ENCODE results near the gene OSBPL8.

OSBPL8 gene

DNA sequence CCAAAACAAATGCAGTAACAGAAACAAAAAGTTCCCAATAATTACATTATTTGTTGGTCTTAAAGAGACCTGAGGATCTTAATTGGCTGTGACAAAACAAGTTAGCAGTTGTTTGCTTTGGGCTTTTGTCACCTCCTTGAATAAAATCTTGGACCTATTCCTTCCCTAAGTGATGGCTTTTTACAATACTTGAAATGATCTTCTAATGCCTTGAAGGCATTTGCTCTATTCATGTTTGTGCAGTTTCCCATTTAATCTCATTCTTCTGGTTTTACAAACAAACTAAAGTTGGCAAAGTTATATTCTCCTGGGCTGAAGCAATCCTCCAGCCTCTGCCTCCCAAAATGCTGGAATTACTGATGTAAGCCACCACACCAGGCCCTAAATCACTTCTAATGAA is 98.8 kb downstream of the OSBPL8 start:
- no peak for DNase-seq

DNA sequence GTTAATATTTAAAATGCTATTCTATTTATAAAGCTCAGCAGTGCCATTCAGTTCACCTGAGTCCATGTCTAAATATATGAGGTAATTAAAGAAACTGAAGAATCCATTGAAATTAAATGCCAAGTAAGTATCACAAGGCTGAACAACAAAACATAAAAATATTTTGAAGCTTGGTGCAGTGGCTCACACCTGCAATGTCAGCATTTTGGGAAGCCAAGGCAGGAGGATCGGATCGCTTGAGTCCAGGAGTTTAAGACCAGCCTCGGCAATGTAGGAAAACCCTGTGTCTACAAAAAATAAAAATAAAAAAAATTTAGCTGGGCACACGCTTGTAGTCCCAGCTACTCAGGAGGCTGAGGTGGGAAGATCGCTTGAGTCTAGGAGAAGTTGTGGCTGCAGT is 101.8 kb downstream of the OSBPL8 start:
- DNase-seq, result no peak

DNA sequence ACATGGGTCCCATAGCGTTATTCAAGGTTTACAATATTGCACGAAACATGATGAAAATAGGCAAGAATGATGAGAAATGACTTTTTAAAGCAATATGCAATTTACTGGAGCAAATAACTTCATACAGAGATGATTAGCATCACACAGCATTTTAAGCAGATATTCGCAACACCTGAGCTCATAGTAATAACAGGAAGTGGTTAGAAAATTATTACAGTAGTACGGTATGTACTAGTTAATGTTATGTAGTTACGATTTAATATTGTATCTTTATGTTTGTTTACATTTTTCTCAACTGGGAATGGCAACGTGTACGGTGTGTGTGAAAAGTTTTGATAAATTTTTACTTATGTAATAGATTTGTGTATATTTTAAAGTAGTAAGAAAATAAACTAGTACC is 102.6 kb downstream of the OSBPL8 start:
- DNase-seq, result no peak

DNA sequence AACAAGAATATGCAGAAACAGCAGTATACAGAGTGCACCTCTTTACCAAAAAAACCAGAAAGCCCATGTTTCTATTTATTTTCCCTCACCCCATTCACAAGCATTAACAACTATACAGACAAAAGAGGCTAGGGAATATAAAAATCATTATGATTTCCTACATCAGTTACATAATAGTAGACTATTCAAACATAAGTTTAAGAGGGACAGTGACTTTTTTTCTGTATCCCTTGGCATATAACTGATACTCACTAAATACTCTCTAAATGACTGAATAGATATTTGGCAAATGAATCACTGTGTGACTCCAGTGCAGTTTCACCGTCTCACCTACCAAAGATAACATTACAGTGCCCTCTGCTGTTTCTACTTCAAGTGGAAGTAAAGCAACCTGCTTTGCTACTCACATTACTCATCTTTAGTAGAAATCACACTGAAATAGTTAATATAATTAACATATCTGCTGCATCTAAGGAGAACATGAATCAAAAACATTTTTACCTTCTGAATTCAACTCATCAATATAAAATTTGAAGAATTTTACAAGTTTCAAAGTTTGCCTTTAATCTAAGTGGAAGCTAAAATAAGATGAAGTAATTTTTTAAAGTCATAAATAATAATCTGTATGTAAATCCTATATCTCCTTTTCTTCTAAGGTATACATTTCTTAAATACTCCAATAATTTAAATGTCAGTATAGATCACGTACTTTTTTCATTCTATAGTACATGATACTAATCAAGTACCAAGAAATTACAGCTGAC is 103.8 kb downstream of the OSBPL8 start:
- DNase-seq, result peak; percentile 58 to 67

DNA sequence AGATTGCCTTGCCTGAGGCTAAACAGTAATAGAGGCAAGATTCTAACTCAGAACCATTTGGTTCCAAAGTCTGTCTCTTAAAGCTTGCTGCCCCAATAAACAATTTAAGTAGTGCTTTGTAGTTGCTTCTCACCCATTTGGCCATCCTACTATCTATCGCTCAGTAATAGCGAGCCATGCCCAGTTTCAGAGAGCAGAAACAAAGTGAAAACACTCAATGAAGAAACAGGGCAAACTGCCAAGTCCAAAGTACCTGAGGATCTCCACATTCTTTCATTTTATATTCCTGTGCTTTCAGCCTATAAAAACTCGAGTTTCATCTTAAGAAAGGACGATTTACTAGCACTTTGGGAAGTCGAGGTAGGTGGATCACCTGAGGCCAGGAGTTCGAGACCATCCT is 108.0 kb downstream of the OSBPL8 start:
- no peak for DNase-seq

DNA sequence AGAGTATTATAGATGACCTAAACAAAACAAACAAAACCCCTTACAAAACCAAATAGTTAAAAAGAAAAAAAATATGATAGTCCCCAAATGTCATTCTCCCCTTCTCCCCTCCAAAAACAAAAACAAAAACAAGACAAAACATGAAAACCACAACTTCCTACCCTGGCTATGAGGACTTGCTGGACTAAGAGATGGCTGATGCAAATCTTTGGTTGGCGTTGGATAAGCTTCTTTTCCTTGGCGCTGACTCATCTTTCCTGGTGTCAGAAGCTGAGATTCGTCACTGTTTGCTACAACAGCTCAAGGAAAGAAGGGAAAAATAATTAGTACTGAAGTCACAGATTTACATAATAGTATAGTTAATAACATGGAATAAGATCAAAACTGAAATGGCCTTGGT is 108.9 kb downstream of the OSBPL8 start:
- DNase-seq, result no peak

DNA sequence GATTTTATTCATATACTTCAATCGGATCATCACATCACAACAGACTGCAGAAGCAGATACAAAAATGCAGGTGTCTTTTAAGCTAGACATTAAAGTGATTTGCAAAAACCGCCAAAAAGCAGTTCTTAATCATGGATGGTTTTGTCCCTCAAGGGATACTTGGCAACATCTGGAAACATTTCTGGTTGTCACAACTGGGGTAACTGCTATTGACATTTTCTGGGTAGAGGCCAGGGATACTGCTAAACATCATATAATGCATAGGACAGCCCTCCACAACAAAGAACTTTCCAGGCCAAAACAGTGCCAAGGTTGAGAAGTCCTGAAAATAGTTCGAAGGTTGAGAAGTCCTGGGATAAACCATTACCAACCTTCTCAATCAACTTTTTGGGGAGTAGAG is 109.6 kb downstream of the OSBPL8 start:
- no peak for DNase-seq

DNA sequence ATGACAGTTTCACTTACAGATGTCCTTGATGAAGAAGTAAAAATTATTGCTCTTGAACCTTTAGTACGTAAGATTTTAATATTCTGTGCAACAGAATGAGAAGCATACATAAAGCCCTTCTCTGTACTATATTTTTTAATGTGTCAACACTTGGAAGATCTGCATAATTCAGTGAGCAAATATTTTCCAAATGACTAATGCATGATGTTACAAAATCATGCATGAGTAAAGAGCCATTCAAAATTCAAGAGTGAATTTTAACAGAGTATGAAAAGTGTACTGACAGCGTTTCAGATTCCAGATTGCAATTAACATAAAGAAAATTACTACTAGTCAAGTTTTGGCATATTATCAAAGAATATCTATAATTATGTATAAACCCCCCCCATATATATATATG is 110.0 kb downstream of the OSBPL8 start:
- DNase-seq, result no peak

DNA sequence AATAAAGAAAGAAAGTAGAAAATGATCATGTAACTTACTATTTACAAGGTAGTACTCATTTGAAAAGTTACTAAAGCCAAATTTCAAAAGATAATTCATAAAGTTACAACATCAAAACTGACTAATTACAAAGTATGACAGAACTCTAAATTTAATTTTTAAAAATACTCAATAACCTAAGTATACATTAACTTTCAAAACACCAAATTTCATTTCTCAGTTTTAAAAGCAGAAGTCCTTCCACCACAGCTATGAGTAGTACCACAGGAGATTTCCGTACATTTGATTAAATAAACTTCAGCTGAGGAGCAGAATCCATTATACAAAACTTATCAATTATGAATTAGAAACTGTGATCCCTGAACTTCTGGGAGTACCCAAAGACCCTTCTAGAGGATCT is 110.6 kb downstream of the OSBPL8 start:
- DNase-seq, result no peak

DNA sequence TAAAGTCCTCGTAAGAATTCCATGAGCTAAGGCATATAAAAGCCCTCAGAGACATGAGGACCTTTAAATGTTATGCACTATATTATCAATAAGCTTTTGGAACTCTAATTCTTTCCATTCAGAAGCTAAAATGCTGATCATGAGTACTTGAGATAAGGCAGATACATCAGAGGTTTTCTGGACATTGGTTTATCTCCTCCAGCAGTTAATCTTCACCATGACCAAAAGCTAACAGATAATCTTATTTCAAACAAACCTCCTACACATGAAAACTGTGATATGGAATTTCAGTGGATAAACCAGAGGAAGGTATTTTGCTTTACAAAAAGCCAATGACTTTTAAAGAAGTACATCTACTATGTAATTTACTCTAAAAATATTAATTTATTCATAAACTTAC is 113.5 kb downstream of the OSBPL8 start:
- no peak for DNase-seq

DNA sequence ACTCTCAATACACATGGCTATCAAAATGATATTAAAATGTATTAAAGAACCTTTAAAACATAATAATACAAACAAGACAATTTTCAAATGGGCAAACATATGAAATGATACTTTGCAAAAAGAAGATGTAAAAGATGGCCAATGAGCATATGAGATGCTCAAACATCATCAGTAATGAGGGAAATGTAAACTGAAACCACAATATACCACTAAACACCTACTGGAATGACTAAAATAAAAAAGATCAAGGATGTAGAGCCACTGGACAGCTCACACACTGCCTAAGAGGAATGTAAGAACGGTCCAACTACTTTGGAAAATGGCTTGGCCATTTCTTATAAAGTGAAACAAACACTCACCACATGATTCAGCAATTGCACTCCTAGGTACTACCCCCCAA is 114.1 kb downstream of the OSBPL8 start:
- DNase-seq, result no peak

DNA sequence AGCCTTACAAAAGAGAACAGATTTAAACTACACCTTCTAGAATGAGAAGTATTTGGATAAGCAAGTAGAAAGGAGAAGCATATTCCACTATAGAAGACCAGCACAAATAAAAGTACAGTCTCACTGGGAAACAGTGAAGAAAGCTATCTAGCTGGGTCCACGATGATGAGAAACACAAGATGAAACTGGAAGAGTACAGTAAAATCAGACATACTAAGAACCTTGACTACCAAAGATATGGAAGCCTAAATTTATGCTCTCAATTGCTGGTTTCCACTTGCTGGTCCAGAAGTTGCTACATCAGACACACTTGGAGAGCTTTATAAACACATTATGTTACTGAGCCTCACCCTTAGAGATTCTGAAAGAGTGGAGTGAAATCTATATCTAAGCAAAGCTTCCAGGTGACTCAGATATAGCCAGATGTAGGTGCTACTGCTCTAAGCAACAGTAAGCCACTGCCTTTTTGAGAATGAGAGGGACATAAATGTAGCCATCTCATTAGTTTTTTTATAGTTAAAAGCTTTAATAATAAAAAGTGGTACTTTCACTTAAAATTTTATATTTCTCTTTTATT is 115.1 kb downstream of the OSBPL8 start:
- DNase-seq, result no peak

DNA sequence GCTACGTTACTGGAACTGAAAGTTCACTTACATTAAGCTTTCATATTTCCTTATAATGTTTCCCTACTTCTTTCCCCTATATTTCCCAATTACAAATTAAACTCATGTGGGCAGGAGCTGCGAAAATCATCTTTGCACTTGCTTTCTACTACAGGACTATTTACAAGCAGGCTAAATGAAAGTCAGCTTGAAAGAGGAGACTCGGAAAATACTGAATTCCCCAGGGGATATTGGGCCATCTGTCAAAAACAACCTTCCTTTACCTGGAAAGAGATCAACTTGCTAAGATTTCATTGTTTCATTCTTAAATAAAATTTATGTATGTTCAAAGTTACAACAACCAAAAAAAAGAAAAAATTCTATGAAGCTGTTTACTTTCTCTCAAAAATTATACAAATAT is 118.6 kb downstream of the OSBPL8 start:
- DNase-seq, result no peak

DNA sequence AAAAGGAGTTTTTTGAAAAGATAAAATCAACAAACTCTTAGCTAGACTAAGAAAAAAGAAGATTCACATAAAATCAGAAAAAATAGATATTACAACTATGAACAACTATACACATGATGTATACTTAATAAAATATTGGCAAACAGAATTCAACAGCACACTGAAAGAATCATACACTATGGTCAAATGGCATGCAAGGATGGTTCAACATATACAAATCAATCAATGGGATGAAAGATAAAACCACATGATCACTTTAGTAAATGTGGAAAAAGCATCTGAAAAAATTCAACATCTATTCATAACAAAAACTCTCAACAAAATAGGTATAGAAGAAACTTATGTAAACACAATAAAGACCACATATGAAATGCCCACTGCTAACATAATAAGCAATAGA is 126.8 kb downstream of the OSBPL8 start:
- DNase-seq, result no peak

DNA sequence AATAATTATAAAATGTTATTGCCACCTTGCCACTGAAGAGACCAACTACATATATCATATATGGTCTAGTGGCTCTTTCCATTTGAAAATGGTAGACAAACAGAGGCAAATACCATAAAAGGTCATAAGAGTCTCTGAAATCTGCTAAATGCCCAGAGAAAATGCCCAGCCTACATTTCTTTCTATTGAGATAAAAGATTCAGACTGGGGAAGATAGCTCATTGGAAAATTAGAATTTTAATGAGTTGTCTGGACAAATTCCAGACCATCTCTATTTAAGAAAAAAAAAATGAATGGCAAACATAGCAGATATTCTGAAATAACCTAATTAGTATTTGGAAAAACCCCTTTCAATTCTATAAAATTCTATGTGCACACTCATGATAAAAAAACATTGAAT is 131.5 kb downstream of the OSBPL8 start:
- no peak for DNase-seq

DNA sequence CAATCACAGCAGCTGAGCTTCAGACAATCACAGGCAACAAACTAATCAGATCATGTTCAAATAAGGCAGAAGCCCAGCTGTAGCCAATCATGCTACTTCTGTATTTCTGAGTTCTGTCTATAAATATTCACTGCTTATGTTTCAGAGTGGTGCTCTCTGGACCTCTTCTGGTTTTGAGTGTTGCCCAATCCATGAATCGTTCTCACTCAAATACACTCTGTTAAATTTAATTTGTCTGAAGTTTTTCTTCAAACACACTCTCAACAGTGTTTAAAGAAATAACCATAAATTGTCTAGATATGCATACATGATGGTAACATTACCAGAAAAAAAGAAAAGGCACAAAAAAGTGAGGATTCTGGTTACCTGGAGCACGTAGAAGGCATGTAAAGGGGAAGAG is 133.4 kb downstream of the OSBPL8 start:
- no peak for DNase-seq

DNA sequence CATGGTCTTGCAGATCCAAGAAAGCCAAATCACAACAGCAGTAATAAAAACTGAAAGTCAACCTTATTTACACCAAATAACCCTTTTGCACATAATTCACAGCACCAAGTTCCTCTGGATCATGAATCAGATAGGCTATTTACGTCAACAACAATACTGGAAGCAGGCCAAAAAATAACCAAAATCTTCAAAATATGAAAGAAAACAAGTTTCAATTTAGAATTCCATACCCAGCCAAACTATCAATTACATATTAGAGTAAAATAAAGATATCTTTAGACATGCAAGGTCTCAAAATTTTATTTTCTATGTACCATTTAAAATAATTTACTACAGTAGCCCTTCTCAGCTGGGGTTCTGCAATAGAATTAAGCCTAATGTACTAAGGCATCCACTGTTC is 134.6 kb downstream of the OSBPL8 start:
- DNase-seq, result no peak

DNA sequence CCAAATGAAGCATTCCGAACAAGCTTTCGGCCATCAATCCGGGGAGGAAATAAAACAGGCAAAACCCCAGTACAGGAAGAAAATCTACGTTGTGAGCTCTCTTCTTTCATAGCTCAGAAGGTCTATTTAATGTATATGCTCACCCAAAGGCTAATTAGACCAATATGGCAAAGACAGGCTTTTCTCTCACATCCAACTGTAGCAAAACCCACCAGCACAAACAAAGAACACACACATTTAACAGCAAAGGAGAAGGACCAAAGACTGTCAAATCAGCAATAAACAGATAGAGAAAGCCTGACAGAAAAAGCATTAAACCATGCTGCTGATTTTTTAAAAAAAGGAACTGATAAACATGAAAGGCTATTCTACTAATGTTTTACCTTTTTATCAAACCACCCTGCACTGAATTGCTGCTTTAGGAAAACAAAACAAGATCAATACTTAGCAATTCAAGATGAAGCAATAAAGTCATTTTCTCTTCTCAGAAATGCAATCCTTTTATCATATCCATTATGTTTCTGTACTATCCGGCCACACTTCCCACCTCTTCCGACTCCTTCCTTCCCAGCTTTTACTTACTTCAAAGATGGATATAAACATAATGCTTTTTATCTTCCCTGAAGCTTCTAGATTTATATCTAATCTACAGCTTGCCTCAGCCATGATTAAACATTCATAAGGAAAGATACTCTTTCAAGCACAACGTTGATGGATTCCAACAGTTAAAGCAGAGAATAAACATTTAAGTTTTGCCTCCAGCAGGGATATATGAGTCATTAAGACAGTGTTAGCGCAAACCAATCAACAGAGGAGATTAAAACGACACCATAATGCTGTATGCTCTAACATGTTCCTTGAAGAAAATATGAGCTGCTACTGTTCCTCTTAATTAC is 136.8 kb downstream of the OSBPL8 start:
- DNase-seq, result no peak

DNA sequence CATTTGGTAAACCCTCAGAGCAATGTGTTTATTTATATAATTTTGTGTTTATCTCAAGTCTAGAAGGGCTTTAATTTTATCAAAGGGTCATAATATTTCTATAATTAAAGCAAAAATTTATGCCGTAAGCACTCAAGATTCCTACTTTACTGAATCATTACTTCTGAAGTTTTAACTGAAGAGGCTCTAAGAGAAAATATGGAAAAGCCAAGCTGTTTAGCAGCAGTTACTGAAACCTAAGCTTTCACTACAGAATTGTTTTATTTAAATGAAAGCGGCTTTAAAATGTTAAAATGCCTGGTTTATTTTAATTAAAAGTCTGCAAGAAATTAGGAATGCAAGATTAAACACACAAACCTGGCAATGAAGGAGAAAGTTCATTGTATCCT is 137.4 kb downstream of the OSBPL8 start:
- no peak for DNase-seq

DNA sequence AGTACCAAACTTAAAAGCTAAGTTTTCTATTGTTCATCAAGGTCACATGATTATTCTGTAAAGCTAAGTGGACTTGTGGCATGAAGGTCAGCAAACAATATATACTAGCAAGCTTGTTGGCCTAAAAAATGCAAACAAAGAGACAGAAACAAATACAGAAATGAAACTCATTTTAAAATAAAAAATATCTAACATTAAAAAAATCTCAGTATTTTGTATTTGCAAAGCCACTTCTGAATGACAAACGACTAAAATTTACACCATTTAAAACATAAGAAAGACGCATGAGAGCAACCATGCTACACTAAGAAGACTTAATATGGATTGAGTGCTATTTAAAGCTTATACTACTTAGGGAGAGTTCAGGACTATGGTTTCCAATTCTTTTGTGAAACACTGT is 138.5 kb downstream of the OSBPL8 start:
- DNase-seq, result no peak

DNA sequence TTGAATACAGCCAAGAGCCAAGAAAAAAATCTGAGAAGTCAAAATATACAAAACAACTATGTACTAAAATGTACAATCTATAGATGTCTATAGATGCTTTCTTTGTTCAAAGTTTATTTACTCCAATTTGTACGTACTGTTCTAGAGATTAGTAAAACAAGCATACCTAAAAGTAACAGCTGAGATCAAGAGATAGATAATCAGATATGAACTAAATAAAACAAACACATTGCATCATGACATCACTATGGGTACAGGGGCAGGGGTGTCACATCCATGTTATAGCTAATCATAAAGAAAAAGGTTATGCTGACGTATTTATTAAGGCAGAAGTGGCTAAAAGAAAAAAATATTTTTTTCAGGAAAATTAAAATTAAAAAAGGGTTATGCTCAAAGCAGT is 139.3 kb downstream of the OSBPL8 start:
- DNase-seq, result no peak

DNA sequence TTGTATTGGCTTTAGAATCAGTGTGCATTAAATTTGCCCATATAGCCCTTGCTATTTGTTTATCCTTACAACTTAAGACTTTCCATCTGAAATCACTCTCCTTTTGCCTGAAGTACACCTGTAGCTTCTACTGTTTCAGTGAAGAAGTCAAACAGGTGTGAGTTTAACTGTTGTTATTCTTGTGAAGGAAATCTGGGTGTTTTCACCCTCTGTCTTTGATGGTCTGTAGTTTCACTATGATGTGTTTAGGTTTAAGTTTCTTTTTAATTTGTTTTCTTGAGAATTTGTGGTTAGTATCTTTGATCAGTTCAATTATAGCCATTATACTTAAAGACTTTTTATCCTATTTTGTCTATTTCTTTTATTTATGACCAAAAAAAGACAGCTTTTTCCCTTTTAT is 142.5 kb downstream of the OSBPL8 start:
- DNase-seq, result no peak

DNA sequence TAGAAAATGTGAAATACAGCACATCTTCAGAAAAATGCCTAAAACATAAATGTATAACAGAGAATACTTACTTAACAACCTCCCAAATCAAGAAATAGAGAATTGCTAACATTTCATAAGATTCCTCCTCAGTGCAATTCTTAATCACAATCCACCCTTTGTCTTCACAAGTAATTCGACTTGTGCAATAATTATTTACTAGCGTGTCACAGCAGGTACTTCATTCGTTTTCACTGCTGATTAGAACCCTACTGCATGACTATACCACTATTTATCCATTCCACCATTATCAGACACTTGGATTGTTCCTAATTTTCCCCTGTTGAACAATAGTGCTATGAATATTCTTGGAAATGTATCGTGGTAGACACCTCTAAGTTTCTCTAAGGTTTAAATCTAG is 146.4 kb downstream of the OSBPL8 start:
- DNase-seq, result no peak

DNA sequence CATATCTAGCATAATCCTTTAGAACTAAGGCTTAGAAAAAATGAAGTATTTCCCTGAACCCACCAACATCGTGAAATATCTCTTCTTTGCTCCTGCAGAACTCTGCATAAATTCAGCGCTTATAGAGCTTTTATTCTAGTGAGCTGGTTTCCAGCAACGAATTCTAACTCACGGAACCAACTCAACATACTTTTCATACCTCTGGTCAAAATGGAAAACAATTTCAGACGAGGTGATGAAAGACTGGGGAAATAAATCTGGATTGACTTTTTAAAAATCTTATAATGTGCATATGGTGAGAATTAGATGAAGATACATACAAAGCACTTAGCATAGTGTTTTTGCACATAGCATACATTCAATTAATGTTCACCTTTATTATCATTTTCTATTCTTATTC is 148.8 kb downstream of the OSBPL8 start:
- no peak for DNase-seq
